ENCODE measurements around the gene RNF44.
A peak's percentile ranks its signal among the peaks of the same experiment; 100 is the strongest.

RNF44 gene

DNA sequence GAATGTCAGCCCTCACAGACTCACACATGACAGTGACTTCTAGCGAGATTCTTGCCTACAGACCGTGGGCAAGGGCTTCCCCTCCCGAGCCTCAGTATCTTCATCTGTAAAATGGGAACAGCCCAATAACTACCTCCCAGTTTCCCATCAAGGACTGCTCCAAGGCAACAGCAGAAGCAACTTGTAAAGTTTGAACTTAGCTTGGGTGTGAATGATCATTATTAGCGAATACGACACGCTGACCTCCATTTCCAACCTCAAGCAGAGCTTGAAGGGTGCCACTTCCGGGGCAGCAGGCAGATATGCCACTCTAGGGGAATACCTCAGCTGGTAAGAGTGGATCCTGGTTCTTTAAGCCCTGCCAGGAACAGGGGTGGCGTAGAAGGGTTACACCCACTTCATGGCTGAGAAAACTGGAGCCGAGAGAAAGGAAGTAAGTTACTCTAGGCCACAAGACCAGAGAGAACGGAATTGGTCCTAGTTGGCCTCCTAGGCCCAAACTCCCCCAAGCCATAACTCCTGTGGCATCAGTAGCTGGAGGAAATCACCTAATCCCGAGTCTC lies 2.0 kb downstream of the RNF44 start:
- no peak for DNase-seq (ENCODE audit: low read depth)

DNA sequence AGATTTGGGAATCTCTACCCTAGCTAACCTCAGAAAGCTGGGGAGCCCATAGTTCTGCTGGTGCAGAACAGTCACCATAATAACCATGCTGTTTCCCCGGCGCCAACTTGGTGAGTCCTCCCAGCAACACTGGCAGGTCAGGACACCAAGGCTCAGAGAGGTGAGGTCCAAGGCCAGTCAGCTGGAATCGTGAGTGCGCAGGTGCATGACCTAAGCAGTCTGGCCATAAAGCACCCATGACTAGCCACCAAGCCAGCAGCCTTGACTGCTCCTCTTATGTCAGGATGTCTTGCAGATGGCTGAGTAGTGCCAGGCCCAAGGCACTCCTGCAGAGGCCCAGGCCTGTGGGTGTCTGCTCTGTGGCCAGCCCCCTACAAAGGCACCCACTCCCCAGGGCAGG lies 2.6 kb downstream of the RNF44 start:
- no peak for DNase-seq (ENCODE audit: low read depth)

DNA sequence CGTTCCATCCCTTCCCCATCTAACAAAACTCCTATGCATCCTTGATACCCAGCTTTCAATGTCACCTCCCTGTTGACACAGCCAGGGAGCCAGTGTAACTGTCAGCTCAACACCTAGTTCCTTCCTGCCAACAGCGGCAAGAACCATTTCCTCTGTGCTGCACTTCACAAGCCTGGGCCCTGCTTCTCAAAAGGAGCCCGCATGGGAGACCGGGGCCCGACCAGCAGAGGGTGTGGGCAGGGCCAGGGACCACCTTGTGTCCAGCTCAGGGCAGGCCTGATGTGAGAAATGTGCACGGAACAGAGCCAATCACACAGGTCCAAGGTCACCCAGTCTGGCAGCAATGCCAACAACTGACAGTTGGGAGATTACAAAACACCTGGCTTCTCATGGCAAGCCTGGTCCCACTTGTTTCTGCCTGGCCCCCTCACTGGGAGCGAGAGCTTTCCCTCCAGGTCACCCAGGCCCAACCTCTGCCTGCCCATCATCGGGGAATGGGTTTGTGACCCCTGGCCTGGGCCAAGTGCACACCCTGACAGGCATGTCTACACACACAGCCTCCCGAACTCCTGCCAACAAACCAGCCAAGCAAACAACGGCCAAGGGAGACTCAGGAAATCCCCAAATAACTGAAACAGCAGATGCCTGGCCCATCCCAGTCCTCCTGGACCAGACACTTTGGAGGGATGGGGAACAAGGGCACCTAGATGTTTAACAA lies 3.1 kb downstream of the RNF44 start:
- DNase-seq (ENCODE audit: low read depth): peak; percentile 31

GRCh38 chr5:176533390-176533789 lies 3.8 kb downstream of the RNF44 start:
- DNase-seq (ENCODE audit: low read depth): no peak

DNA sequence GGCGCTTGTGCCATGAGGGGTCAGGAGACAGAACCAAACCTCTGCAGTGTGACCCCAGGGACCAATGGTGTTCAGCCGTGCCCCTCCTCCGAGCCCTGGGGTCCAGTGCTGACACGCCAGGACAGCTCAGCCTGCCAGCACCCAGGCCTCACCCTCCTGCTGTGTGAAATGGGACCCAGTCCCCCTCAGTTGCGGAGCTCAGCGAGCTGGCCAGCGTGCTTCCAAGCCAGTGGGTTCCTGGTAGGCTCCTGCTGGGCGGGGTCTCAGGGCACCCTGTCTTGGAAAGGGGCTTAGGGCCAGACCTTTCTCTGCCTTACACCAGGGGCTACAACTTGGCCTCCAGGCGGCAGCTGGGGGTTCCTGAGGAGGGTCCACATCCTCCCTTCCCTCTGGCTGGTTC lies 4.4 kb downstream of the RNF44 start:
- DNase-seq (ENCODE audit: low read depth): no peak

GRCh38 chr5:176531902-176532493 lies 5.2 kb downstream of the RNF44 start:
- DNase-seq (ENCODE audit: low read depth): no peak

DNA sequence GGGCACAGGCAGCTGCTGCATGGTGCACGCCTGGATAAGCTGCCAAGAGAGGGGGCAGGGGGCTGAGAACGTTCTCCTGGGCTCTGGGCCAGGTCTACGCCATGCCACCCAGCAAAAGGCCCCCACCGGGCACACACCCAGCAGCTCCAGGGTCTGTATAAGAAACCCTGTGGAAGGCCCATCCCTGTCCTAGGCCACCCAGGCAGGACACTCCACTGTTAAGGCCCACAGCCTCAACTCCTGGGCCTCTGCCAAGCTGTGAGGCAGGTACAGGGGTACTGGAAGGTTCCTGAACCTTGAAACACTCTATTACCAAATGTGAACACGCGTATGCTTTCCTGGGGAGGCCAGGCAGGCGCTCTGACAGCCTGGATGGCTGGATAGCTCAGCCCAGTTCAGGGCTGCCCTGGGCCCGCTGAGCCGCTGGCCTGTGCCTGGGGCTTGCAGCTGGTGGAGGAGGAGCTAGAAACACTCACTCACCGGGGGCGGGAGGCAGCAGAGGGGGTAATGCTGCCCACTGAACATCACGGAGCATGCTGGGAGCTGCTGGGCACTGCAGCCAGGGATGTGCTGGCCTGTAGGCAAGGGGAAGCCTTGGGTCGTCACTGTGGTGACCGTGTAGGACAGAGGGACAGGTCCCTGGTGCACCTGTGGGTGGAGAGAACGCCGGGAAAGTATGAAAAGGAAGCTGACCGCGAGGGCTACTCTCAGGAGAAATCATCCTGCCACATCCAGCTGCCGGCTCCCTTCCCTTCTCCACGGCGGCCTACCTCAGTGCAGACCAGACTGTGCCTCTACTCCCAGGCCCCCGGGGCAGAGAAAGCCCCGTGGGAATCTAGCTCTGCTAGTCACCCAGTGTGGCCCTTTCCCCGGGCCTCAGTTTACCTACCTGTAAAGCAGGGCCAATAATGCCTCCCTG lies 6.0 kb downstream of the RNF44 start:
- no peak for DNase-seq (ENCODE audit: low read depth)

GRCh38 chr5:176530393-176530982 lies 6.7 kb downstream of the RNF44 start:
- no peak for DNase-seq (ENCODE audit: low read depth)

DNA sequence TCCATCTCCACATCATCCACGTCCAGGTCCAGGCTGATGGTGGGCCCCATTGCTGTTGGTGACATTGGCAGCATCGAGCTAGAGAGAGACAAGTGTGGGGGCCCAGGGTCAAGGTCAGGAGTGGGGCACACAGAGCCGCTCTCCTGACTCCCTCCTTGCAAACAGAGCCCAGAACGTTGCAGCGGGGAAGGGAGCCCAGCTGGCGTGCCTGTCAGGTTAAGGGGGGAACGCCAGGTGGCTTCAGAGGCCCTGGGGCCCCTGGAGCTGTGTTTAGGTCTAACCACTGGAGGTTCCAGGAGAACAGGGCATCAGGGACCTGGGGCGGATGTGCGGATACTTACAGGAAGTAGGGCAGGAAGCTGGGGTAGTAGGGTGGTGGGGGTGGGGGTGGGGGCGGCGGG lies 7.5 kb downstream of the RNF44 start:
- DNase-seq (ENCODE audit: low read depth): peak; percentile 51

- no peak for DNase-seq (ENCODE audit: low read depth)
Observed at GRCh38 chr5:176529116-176529740, 8.0 kb downstream of the RNF44 start.

DNA sequence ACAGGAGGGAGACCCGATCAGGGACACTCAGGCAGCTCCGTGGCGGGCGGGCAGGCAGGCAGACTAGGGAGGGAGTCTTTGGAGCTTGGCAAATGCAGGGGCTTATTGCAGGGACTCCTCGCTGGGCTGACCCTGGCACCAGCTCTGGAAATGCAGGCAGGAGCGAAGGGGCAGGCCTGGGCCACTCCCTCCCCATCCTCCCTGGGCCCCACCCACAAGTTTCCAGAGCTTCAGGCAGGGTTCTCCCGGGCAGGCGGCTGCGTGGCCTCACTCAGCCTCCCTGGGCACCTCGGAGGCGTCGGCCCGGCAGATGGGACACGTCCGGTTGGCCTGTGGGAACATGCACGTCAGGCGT lies 8.5 kb downstream of the RNF44 start:
- DNase-seq (ENCODE audit: low read depth): no peak

DNA sequence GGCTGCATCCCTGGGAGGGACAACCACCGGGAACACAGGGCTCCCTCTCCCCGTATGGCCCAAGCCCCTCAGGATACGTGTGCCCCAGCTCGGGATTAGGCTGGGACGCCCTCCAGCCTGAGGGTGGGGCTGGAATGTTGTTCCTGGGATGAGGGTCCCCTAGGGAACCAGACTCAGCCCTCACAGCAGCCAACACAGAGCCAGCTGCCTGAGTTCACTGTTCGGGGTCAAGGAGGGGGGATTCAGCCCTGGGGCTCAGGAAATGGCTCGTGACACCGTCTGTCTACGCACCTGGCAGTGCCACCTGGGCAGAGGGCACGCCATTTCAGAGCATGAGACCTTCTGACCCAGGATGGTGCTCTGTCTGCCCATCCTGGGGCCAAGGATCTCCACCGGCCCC lies 8.9 kb downstream of the RNF44 start:
- no peak for DNase-seq (ENCODE audit: low read depth)

DNA sequence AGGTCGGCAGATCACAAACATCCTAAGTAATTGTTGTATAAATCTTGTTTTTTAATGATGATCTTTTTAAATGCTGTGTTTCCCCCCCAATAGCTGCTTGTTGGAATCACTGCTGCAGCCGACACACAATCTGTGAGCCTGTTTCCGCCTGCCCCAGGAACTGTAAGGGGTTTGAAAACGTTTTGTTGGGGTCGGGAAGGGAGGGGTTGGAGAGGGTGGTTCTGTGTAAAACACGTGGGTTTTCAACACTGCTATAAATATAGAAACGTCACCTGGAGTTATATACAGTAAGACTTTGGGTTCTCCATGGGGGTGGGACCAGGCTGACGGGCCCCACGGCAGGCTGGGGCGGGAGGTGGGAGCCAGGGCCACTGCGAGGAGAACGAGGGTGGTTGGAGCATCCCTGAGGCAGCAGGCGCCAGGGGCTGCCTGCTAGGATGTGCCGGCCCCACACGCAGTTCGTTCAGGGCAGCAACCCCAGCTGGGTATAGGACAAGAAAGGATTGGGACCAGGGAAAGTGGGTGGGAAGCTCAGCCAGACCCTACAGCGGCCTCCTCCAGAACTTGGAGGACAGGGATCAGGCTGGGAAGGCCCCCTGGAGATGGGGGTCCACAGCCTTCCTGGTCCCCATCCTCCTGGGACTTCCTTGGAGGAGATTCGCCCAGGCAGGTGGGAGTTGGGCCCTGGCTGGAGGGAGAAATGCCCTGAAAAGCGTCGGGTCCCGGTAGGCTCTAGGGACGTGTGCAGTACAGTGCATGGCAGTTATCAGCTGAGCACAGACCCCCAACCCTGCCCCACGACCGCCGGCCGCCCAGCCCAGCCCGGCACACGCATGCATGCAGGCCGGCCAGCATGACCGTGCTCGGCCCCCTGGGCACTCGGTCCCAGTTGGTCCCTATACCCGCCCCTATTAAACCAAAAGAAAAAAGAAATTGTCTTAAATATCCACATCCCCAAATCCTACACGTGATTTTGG lies 9.7 kb downstream of the RNF44 start:
- DNase-seq (ENCODE audit: low read depth): no peak

- DNase-seq (ENCODE audit: low read depth): no peak
Observed at GRCh38 chr5:176526462-176526861, 10.7 kb downstream of the RNF44 start.

- no peak for DNase-seq (ENCODE audit: low read depth)
Observed at GRCh38 chr5:176525677-176526076, 11.5 kb downstream of the RNF44 start.

DNA sequence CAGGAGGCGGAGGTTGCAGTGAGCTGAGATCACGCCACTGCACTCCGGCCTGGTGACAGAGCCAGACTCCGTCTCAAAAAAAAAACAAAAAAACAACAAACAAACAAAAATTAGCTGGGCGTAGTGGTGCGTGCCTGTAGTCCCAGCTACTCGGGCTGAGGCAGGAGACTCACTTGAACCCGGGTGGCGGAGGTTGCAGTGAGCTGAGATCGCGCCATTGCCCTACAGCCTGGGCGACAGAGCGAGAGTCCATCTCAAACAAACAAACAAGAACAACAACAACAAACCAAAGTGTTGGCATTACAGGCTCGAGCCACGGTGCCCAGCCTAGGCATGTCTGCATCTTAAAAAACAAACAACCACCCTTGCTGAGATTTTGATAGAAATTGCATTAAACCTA lies 12.2 kb downstream of the RNF44 start:
- DNase-seq (ENCODE audit: low read depth): no peak

- no peak for DNase-seq (ENCODE audit: low read depth)
Observed at GRCh38 chr5:176524138-176524537, 13.1 kb downstream of the RNF44 start.

DNA sequence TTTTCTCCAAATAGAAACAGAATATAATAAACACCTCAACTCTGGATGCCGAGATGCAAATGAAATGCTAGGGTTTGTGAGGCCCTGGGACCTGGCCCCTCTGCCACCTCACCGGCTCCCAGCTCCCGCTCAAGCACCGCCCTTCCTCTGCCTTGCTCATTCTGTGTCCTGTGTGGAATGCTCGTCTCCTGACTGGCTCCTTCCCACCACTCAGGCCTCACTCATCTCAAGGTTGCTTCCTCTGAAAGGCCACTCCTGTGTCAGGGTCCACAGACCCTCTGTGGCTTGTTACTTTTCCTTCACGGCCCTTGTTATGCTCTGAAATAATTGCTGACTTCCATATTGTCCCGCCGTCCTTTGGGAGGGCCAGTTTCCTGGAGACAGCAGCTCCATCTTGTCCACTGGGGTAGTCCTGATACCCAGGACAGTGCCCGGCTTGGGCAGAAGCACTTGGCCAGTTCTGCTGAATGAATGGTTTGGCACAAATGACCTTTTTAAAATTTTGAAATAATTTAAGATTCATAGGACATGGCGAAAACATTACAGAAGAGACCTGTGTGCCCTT lies 15.4 kb downstream of the RNF44 start:
- no peak for DNase-seq (ENCODE audit: low read depth)

GRCh38 chr5:176521286-176521685 lies 15.9 kb downstream of the RNF44 start:
- no peak for DNase-seq (ENCODE audit: low read depth)
